GM23338 (cell line): Measurements from ENCODE around the gene IBTK. TPM values are rescaled to one million over a fixed set of nuclear protein-coding genes. Genes with fewer than 3 reads are reported as not detected.
A peak's percentile ranks its signal among the peaks of the same experiment; 100 is the strongest.

Experiments used
- ATAC-seq: fragments of 200-7000 bp; cut with Tn5 transposase; 3 replicates; pipeline ENCODE4 v1.9.1; 2020
- DNase-seq: peaks from one replicate; pipeline ENCODE4 v3.0.0-alpha.2; 2015; ENCODE audit warnings: low spot score
- H2AFZ ChIP-seq: fragments of 200-600 bp; sonication (generic); 2 replicates; pipeline ENCODE4 v1.8.0; 2016; ENCODE audit warnings: antibody characterized with exemption, mild to moderate bottlenecking, moderate library complexity
- H3F3A ChIP-seq: fragments of 200-600 bp; sonication (generic); replicated peaks from 2 replicates; pipeline ENCODE4 v1.8.0; 2017; ENCODE audit warnings: antibody characterized with exemption, mixed run types, low read depth
- H3K27ac ChIP-seq: fragments of 200-600 bp; sonication (generic); 2 replicates; pipeline ENCODE4 v1.6.1; 2016; ENCODE audit warnings: low read depth
- H3K27me3 ChIP-seq: fragments of 200-600 bp; sonication (generic); 2 replicates; pipeline ENCODE4 v1.8.0; 2016; ENCODE audit warnings: mild to moderate bottlenecking, mixed run types, moderate library complexity; ENCODE audit not compliant: insufficient read depth
- H3K36me3 ChIP-seq: fragments of 200-600 bp; sonication (generic); 2 replicates; pipeline ENCODE4 v1.8.0; 2016; ENCODE audit warnings: mild to moderate bottlenecking; ENCODE audit not compliant: insufficient read depth
- H3K4me1 ChIP-seq: fragments of 200-600 bp; sonication (generic); 2 replicates; pipeline ENCODE4 v1.8.0; 2016; ENCODE audit warnings: mild to moderate bottlenecking, moderate library complexity; ENCODE audit not compliant: insufficient read depth
- H3K4me2 ChIP-seq: fragments of 200-600 bp; sonication (generic); 2 replicates; pipeline ENCODE4 v1.7.1; 2017; ENCODE audit warnings: mixed run types
- H3K4me3 ChIP-seq: fragments of 200-600 bp; sonication (generic); 2 replicates; pipeline ENCODE4 v1.6.1; 2016; ENCODE audit warnings: mixed run types
- H3K79me2 ChIP-seq: fragments of 200-600 bp; sonication (generic); replicated peaks from 2 replicates; pipeline ENCODE4 v1.8.0; 2017; ENCODE audit warnings: mild to moderate bottlenecking; ENCODE audit not compliant: insufficient read depth
- H3K9me2 ChIP-seq: fragments of 200-600 bp; sonication (generic); 2 replicates; pipeline ENCODE4 v1.8.0; 2017; ENCODE audit not compliant: insufficient read depth
- H4K20me1 ChIP-seq: fragments of 200-600 bp; sonication (generic); replicated peaks from 2 replicates; pipeline ENCODE4 v1.8.0; 2017; ENCODE audit warnings: mild to moderate bottlenecking; ENCODE audit not compliant: insufficient read depth
- H3K27ac Mint-ChIP-seq: 2 replicates; pipeline ENCODE4 v1.8.0; 2020; ENCODE audit warnings: inconsistent platforms, mild to moderate bottlenecking, moderate library complexity, mixed read lengths
- H3K27me3 Mint-ChIP-seq: 3 replicates; pipeline ENCODE4 v1.8.0; 2022; ENCODE audit warnings: low read depth, mild to moderate bottlenecking, moderate library complexity, mixed read lengths, inconsistent platforms; ENCODE audit not compliant: insufficient read depth, poor library complexity
- H3K36me3 Mint-ChIP-seq: 3 replicates; pipeline ENCODE4 v1.8.0; 2021; ENCODE audit warnings: low read depth, mild to moderate bottlenecking, inconsistent platforms, moderate library complexity, mixed read lengths
- H3K4me1 Mint-ChIP-seq: 3 replicates; pipeline ENCODE4 v1.8.0; 2020; ENCODE audit warnings: mild to moderate bottlenecking, inconsistent platforms, mixed read lengths
- H3K4me3 Mint-ChIP-seq: 3 replicates; pipeline ENCODE4 v1.8.0; 2021; ENCODE audit warnings: moderate library complexity, mild to moderate bottlenecking, inconsistent platforms, mixed read lengths
- H3K9me3 Mint-ChIP-seq: 3 replicates; pipeline ENCODE4 v1.8.0; 2020; ENCODE audit warnings: moderate library complexity, mild to moderate bottlenecking, inconsistent platforms, mixed read lengths
- CREB1 ChIP-seq: fragments of 250-450 bp; sonication (Bioruptor Pico); IDR thresholded peaks from 2 replicates; pipeline ENCODE4 v1.5.0; 2020; ENCODE audit warnings: low read depth, mild to moderate bottlenecking, moderate library complexity
- CTCF ChIP-seq, 2 experiments: fragments of 200-600 bp in 1 of 2; sonication (generic) in 1 of 2; conservative IDR thresholded peaks; 2 replicates each; pipeline versions ENCODE4 v1.5.1 to v1.6.1; 2016 to 2017; ENCODE audit warnings: antibody characterized with exemption in 2 of 2, low read depth in 2 of 2, mild to moderate bottlenecking in 2 of 2, moderate library complexity in 1 of 2
- ETS1 ChIP-seq: IDR thresholded peaks from 2 replicates; pipeline ENCODE4 v1.6.1; 2016; ENCODE audit warnings: antibody characterized with exemption
- EZH2 ChIP-seq: fragments of 200-600 bp; sonication (generic); IDR thresholded peaks from one replicate; pipeline ENCODE4 v1.8.0; 2017; ENCODE audit warnings: antibody characterized with exemption, mild to moderate bottlenecking, low read depth; ENCODE audit not compliant: unreplicated experiment
- EZH2phosphoT487 ChIP-seq: fragments of 200-600 bp; sonication (generic); IDR thresholded peaks from one replicate; pipeline ENCODE4 v1.8.1; 2018; ENCODE audit warnings: antibody characterized with exemption; ENCODE audit not compliant: unreplicated experiment
- JUNB ChIP-seq: IDR thresholded peaks from one replicate; pipeline ENCODE4 v1.6.1; 2016; ENCODE audit warnings: antibody characterized with exemption; ENCODE audit not compliant: unreplicated experiment
- NANOG ChIP-seq: IDR thresholded peaks from 2 replicates; pipeline ENCODE4 v1.6.1; 2016; ENCODE audit warnings: antibody characterized with exemption, borderline replicate concordance
- POLR2AphosphoS5 ChIP-seq: IDR thresholded peaks from 2 replicates; pipeline ENCODE4 v1.6.1; 2016; ENCODE audit warnings: antibody characterized with exemption, low read depth
- REST ChIP-seq: IDR thresholded peaks from one replicate; pipeline ENCODE4 v1.6.1; 2018; ENCODE audit warnings: antibody characterized with exemption; ENCODE audit not compliant: unreplicated experiment
- STAT1 ChIP-seq: IDR thresholded peaks from one replicate; pipeline ENCODE4 v1.6.1; 2016; ENCODE audit warnings: antibody characterized with exemption; ENCODE audit not compliant: unreplicated experiment
- ZNF114 ChIP-seq: fragments of 250-450 bp; sonication (Bioruptor Pico); IDR thresholded peaks from 2 replicates; pipeline ENCODE4 v1.5.0; 2020; ENCODE audit warnings: mild to moderate bottlenecking, moderate library complexity
- ZNF331 ChIP-seq: fragments of 250-450 bp; sonication (Bioruptor Pico); IDR thresholded peaks from 2 replicates; pipeline ENCODE4 v1.5.0; 2020; ENCODE audit warnings: low read depth, mild to moderate bottlenecking, moderate library complexity
- ZNF462 ChIP-seq: fragments of 250-450 bp; sonication (Bioruptor Pico); IDR thresholded peaks from 2 replicates; pipeline ENCODE4 v1.5.0; 2020; ENCODE audit warnings: mild to moderate bottlenecking, moderate library complexity
- long read RNA-seq: library from polyadenylated mRNA; unstranded; transcript quantifications from one replicate; pipeline ENCODE4 v2.0.0, GENCODE V29; 2020; ENCODE audit not compliant: unreplicated experiment
- polyA plus RNA-seq: library from polyadenylated mRNA; unstranded; fragments of >200 nt; fragmentation: Nextera tagmentation; extraction: Ambion mirVana; gene quantifications from 2 replicates; pipeline ENCODE4 v1.2.1, GENCODE V29; 2016
- total RNA-seq: library from RNA; depleted of rRNA; stranded (reverse); fragments of >200 nt; shearing (Covaris generic); gene quantifications from 2 replicates; pipeline ENCODE4 v1.2.3, GENCODE V29; 2014; rRNA removed

The IBTK gene
- total RNA-seq = 25.9 and 28.7 TPM in 2 replicates
- polyA plus RNA-seq = 15.4 and 16.0 TPM in 2 replicates
- long read RNA-seq, partial matches to known transcripts = 10 of 12 reads
- long read RNA-seq, other reads (novel, unspliced or antisense) = 2 of 12 reads

- peak within 1 kb of the TSS; percentile 96 for H3K27ac Mint-ChIP-seq
- peaks cover 44% of the 10 kb centered on the region for H3K79me2 ChIP-seq
- peak; percentile 94 for ATAC-seq
Measured at GRCh38 chr6:82247505-82248272, at the start of gene IBTK. Gene IBTK, minus strand, starts transcription at chr6:82247744. Its CDS starts 7,258 bp downstream, at chr6:82240486.

More at GRCh38 chr6:82247505-82248272, at the start of gene IBTK:
- H3K27me3 Mint-ChIP-seq = peaks cover 4% of the 10 kb centered on the region
- TF ChIP-seq ZNF114 (CRISPR knock-in tag) = no peak
- TF ChIP-seq JUNB = no peak
- no peak for TF ChIP-seq EZH2phosphoT487
- TF ChIP-seq ZNF331 (CRISPR knock-in tag) = no peak
- TF ChIP-seq ETS1 = no peak
- no peak for TF ChIP-seq REST
- no peak for TF ChIP-seq NANOG
- TF ChIP-seq EZH2 = no peak
- no peak for TF ChIP-seq ZNF462 (CRISPR knock-in tag)
- TF ChIP-seq CTCF (conservative IDR thresholded peaks at IDR 0.05; ENCODE audit: low read depth in 2 of 2) = no peak
- peak; percentile 60 for TF ChIP-seq POLR2AphosphoS5
- TF ChIP-seq CREB1 = peak; percentile 59; the same call in 1 of the 2 replicates
- no peak for TF ChIP-seq STAT1
- no peaks in the 10 kb centered on the region for H3K9me2 ChIP-seq
- DNase-seq = peak; percentile 94
- H3K36me3 ChIP-seq = no peaks in the 10 kb centered on the region
- H3K36me3 Mint-ChIP-seq = peaks cover 12% of the 10 kb centered on the region
- peaks cover 31% of the 10 kb centered on the region for H3K4me1 Mint-ChIP-seq
- peaks cover 28% of the 10 kb centered on the region for H3K4me1 ChIP-seq
- no peaks in the 10 kb centered on the region; the same call in 1 of the 2 replicates for H3F3A ChIP-seq
- H2AFZ ChIP-seq = peak within 1 kb of the TSS; percentile 98
- peak within 1 kb of the TSS; percentile 97 for H3K4me3 Mint-ChIP-seq
- no peaks in the 10 kb centered on the region for H3K9me3 Mint-ChIP-seq
- peak within 1 kb of the TSS; percentile 79 for H3K4me2 ChIP-seq
- peak within 1 kb of the TSS; percentile 85 for H3K4me3 ChIP-seq
- peaks cover 4% of the 10 kb centered on the region; the same call in 1 of the 2 replicates for H4K20me1 ChIP-seq
- peak within 1 kb of the TSS; percentile 93 for H3K27ac ChIP-seq
- H3K27me3 ChIP-seq = no peaks in the 10 kb centered on the region
